Large intestine (tissue), 3 donors: ENCODE data around the gene HPGD. TPM values are rescaled to one million over a fixed set of nuclear protein-coding genes. Genes with fewer than 3 reads are reported as not detected.
"Not testable (repeated sequence)": the region's sequence is repeated elsewhere in the genome, so short reads cannot be mapped to it uniquely, and the experiment has no call there.

Source experiments
- DNase-seq, 2 donors: peaks; one replicate each; pipeline versions ENCODE4 v3.0.0 to v3.0.0-alpha.2; 2013
- H3K27ac ChIP-seq: one replicate; pipeline ENCODE4 v1.5.1; 2013; ENCODE audit warnings: low read length
- H3K27me3 ChIP-seq: 2 replicates; pipeline ENCODE4 v1.6.1; 2013; ENCODE audit warnings: low read length; ENCODE audit not compliant: control insufficient read depth, insufficient read depth
- H3K36me3 ChIP-seq: 2 replicates; pipeline ENCODE4 v1.6.1; 2013; ENCODE audit warnings: low read length; ENCODE audit not compliant: control insufficient read depth, insufficient read depth
- H3K4me1 ChIP-seq: one replicate; pipeline ENCODE4 v1.6.1; 2013; ENCODE audit warnings: low read length; ENCODE audit not compliant: control insufficient read depth, insufficient read depth
- H3K4me3 ChIP-seq: one replicate; pipeline ENCODE4 v1.5.1; 2013; ENCODE audit warnings: low read length
- H3K9me3 ChIP-seq: one replicate; pipeline ENCODE4 v1.6.1; 2013; ENCODE audit warnings: mild to moderate bottlenecking, low read depth, low read length, moderate library complexity; ENCODE audit not compliant: control insufficient read depth
- WGBS: methylation state at CpG from one replicate; pipeline ENCODE4 v1.1.5; 2013; ENCODE audit warnings: low lambda C conversion rate; ENCODE audit not compliant: insufficient coverage; 5-methylcytosine and 5-hydroxymethylcytosine counted together
- polyA plus RNA-seq: library from polyadenylated mRNA; unstranded; fragments of 120-200 nt; gene quantifications from one replicate; pipeline ENCODE4 v1.2.1, GENCODE V29; 2013

Gene HPGD
- polyA plus RNA-seq, 1 donor: 57.7 TPM

DNA sequence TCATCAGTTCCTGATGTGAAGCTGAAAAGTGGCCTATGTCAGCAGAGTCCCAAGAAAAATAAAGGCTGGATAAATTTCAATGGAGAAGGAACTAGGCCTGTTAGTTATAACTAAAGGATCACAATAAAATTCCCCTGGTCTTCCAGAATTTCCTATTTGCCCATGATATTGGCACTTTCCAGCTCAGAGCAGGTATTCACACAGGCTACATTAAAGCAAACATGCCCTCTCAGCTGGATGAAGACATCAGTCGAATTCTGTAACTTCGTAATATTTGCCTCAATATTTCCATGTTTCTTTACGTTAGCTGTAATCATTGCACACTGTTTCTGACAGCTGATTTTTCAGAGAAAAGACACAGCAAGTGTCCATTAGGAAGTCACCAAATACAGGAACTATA, 9.5 kb downstream of the HPGD start:
- no peak overlapping the region for H3K27ac ChIP-seq
- H3K4me3 ChIP-seq: no peak overlapping the region
- WGBS: no CpG with 5 or more reads among the region's 3 CpGs
- H3K36me3 ChIP-seq: peaks cover 3% of the 10 kb centered on the region
- no peaks in the 10 kb centered on the region for H3K27me3 ChIP-seq
- H3K4me1 ChIP-seq: no peaks in the 10 kb centered on the region
- no peak for DNase-seq
- no peaks in the 10 kb centered on the region for H3K9me3 ChIP-seq

DNA sequence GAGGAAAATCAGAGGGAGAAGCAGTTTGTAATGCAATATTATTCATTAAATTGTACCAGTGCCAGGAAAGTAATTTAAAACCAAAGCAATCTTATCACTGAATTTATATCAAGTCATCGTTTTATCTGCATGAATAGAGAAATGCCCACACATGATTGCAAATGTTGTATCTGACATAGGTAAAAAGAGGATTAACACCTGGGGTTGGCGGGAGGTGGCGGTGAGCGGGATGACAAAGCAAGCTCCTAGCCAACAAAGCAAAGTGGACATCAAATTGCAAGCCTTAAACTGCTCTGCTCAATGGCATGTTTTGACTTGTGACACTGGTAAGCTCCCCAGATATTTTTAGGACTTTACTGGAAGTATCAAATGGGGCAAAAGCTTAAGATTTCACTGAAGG, 16.4 kb downstream of the HPGD start:
- no peaks in the 10 kb centered on the region for H3K27me3 ChIP-seq
- H3K36me3 ChIP-seq: peaks cover 7% of the 10 kb centered on the region
- no peak overlapping the region for H3K4me3 ChIP-seq
- H3K9me3 ChIP-seq: no peaks in the 10 kb centered on the region
- DNase-seq: no peak
- 86% methylated on average over 1 of the region's 4 CpGs for WGBS
- no peak overlapping the region for H3K27ac ChIP-seq
- peaks cover 11% of the 10 kb centered on the region for H3K4me1 ChIP-seq

DNA sequence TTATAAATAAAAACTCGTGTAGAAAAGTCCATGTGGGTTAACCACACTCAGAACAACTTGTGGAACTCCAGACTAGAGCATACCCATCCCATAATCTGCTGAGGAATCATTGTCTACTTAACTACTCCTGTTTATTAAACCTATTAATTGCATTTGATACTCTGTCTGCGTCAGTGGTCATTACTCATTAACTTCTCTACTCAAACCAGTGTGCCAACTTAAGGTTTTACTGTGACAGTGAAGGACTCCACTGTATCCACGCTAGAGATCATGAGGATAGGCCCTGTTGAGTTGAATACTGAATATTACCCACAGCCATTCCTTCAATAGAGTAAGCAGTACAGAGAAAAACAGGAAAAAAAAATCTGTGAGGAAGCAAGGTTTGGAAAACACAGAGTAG, 17.3 kb downstream of the HPGD start:
- 20% methylated on average over 1 of the region's 3 CpGs for WGBS
- Histone ChIP-seq H3K27me3 (no peaks in the 10 kb centered on the region), H3K36me3 (peaks cover 7% of the 10 kb centered on the region), H3K4me3 (no peak overlapping the region), H3K4me1 (peaks cover 11% of the 10 kb centered on the region), H3K9me3 (no peaks in the 10 kb centered on the region), H3K27ac (no peak overlapping the region)
- DNase-seq: no peak

DNA sequence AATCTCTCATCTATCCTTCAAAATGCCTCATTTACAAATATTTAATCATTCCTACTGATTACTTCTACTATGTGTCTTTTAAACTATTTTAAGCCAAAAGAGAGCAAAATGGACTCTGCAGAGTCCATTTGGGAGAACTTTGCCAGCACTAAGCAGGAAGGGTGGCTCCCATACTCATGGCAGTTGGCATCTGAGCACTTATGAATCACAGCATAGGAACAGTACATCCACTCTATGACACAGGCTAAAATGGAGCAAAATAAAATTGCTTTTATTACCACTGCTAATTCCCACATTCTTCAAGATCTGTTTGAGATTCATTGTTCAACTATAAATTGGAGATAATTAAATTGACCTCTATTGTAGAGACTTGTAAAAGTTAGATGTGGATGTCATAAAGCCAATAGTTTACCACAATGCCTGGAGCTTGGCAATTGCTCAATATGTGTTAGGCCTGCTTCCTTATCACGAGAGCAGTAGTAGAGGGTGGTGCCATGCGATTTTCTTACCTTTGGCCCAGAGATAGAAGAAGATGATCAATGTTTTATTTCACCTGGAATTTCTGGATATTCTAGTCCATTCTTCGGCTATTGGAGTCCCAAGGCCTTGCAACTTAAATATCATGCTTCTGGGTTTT, 19.1 kb downstream of the HPGD start:
- no CpG with 5 or more reads among the region's 3 CpGs for WGBS
- no peak overlapping the region for H3K4me3 ChIP-seq
- peaks cover 28% of the 10 kb centered on the region for H3K4me1 ChIP-seq
- H3K36me3 ChIP-seq: peaks cover 7% of the 10 kb centered on the region
- H3K27me3 ChIP-seq: no peaks in the 10 kb centered on the region
- DNase-seq: peak; percentile 76 to 87
- no peaks in the 10 kb centered on the region for H3K9me3 ChIP-seq
- H3K27ac ChIP-seq: peak overlapping the region; percentile 78

DNA sequence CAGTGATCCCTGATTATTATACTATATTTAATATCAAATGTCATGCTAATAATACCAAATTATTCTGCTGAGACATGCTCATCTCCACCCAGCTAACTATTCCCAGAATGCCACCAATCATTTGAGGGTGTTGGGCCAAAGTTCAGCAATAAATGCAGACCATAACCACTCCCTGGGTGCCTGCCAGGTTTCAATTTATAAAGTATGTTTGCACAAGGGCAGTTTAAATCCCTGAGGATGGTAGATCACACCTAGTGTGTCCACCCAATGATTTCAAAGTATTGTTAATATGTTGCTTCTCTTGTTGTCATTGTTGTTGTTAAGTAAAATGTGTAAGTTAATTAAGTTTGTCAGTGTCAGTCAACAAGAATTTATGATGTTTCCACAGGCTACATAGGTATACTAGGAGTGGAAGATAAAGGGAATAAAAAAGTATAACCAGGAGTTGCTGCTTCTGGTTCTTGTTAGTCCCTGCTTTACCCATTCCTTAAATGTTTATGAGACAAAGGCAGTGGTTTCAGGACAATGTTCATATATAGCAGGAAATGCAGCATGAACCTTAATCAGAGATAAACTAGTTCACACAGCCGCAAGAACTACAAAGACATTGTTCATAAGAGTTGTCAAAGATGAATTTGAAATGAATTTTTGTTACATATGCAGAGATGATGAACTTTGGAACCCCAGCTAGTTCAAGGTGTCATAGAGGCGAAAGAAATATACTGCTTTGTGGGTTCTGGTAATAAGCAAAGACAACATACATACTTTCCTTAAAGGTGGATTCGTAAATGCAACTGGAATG, 25.5 kb downstream of the HPGD start:
- no peaks in the 10 kb centered on the region for H3K27me3 ChIP-seq
- H3K36me3 ChIP-seq: peaks cover 2% of the 10 kb centered on the region
- no peak overlapping the region for H3K4me3 ChIP-seq
- peak; percentile 76 to 92 for DNase-seq
- H3K27ac ChIP-seq: peak overlapping the region; percentile 92
- no peaks in the 10 kb centered on the region for H3K9me3 ChIP-seq
- peaks cover 45% of the 10 kb centered on the region for H3K4me1 ChIP-seq
- WGBS: 0% methylated on average over 1 of the region's 3 CpGs

DNA sequence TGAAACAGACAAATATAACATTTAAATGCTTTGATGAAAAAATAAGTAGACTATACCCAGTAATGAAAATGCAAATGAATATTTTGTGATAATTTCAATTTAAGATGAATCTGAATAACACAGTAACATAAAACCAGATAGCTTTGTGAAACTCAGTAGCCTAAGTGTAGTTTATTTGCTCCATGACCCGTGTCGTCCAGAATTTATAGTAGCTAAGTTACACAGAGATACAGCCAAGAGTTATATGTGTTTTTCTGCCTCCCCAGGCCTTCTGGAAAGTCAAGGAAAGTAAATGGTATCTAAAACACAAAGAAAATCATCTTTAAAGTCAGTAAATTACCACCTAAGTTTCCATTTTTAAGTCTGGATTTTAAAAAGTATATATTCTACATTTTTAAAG, 26.7 kb downstream of the HPGD start:
- Histone ChIP-seq H3K27ac (peak overlapping the region; percentile 34), H3K36me3 (peaks cover 2% of the 10 kb centered on the region), H3K4me1 (peaks cover 45% of the 10 kb centered on the region), H3K27me3 (no peaks in the 10 kb centered on the region), H3K9me3 (no peaks in the 10 kb centered on the region), H3K4me3 (no peak overlapping the region)
- DNase-seq: no peak
- no CpG with 5 or more reads among the region's 2 CpGs for WGBS

DNA sequence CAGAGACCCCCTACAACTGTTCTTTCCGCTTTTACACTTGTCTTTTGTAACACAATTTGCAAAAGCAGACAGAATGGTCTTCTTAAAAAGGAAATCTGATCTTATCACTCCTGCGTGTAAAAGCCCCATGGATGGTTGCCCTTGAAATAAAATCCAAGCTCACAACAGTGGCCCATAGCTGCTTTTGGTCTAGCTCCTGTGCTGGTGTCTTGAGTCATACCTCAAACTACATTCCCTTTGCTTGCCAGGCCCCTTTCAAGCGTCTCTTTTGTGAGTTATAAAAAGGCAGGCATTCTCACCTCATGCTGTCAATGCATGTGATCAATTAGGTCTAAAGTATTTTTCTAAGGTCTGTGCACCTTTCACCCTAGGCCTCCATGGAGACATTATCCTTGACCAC, 27.6 kb downstream of the HPGD start:
- no peak for DNase-seq
- H3K4me3 ChIP-seq: no peak overlapping the region
- H3K9me3 ChIP-seq: no peaks in the 10 kb centered on the region
- no peak overlapping the region for H3K27ac ChIP-seq
- peaks cover 2% of the 10 kb centered on the region for H3K36me3 ChIP-seq
- no CpG with 5 or more reads among the region's 3 CpGs for WGBS
- peaks cover 41% of the 10 kb centered on the region for H3K4me1 ChIP-seq
- H3K27me3 ChIP-seq: no peaks in the 10 kb centered on the region

DNA sequence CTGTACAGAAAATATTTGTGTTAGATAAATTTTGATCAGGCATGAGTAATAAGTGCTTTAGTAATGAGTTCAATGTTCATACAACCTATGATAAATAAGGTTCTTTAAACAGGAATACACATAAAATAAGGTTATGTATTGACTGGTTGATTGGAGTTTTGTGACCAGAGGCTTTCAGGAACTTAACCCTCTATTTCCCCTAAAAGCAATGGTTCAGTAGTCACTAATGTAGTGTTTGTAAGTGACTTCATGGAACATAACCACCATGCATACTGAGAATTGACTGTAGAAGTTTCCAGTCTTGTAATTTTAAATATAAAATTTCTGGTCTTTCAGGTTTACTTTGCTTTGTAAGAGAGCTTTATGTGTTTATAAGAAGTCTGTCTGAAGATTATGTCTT, 28.1 kb downstream of the HPGD start:
- DNase-seq: no peak
- H3K4me3 ChIP-seq: no peak overlapping the region
- peaks cover 2% of the 10 kb centered on the region for H3K36me3 ChIP-seq
- H3K4me1 ChIP-seq: peaks cover 36% of the 10 kb centered on the region
- no peaks in the 10 kb centered on the region for H3K27me3 ChIP-seq
- H3K27ac ChIP-seq: no peak overlapping the region
- H3K9me3 ChIP-seq: no peaks in the 10 kb centered on the region

DNA sequence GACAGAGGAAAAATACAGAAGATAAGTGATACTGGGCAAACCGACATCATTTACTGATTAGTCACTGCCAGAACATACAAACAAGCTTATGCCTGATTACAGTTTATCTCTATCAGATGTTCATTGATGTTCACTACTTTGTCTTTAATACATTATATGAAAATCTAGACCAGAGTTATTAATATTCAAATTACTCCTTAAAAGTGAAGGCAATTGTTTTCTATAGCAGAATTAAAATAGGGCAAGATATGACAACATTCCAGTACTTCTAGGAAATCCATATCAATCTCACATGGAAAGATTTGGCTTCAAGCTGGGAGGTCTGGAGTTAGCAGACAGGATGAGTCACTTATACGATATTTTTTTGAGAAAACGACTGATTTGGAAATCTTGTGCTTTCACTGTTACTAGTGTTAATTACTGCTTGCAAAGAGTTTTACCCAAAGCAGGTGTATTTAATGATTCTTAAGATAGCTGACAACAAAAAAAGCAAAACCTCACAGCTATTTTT, 31.8 kb downstream of the HPGD start:
- Histone ChIP-seq H3K4me3 (no peak overlapping the region), H3K4me1 (peaks cover 10% of the 10 kb centered on the region), H3K27me3 (no peaks in the 10 kb centered on the region), H3K36me3 (peaks cover 2% of the 10 kb centered on the region), H3K9me3 (no peaks in the 10 kb centered on the region), H3K27ac (no peak overlapping the region)
- no CpG with 5 or more reads among the region's 3 CpGs for WGBS
- DNase-seq: no peak

DNA sequence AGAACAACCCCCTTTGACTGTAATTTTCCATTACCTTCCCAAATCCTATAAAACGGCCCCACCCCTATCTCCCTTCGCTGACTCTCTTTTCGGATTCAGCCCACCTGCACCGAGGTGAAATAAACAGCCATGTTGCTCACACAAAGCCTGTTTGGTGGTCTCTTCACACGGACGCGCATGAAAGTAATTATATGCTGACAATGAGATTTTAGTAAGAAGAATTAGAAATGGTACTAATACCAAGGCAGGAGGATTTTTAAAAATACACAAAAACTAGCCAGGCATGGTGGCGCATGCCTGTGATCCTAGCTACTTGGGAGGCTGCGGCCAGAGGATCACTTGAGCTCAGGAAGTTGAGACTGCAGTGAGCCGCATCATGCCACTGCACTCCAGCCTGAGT, 33.9 kb downstream of the HPGD start:
- H3K27me3 ChIP-seq, H3K36me3 ChIP-seq, H3K4me3 ChIP-seq, DNase-seq, H3K9me3 ChIP-seq, H3K27ac ChIP-seq, H3K4me1 ChIP-seq: not testable (repeated sequence)
- 100% methylated on average over 2 of the region's 10 CpGs for WGBS
